Measurements from ENCODE around the gene HTR3B. TPM values are rescaled to one million over a fixed set of nuclear protein-coding genes. Genes with fewer than 3 reads are reported as not detected.
"Not testable (repeated sequence)": the region's sequence is repeated elsewhere in the genome, so short reads cannot be mapped to it uniquely, and the experiment has no call there.

Gene HTR3B
- total and polyA plus RNA-seq, 10 of the 15 experiments (the other 5 are each of a cell fraction or from before 2014, with no cell fraction given): not detected

DNA sequence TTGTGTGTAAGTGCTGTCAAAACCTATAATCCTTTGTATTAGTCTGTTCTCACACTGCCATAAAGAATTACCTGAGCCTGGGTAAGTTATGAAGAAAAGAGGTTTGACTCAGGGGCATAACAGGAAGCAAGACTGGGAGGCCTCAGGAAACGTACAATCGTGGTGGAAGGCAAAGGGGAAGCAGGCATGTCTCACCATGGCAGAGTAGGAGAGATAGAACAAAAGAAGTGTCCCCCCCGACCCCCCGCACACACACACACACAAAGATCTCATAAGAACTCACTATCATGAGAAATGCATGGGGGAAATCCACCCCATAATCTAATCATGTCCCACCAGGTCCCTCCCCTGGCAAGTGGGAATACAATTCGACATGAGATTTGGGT, 26.9 kb upstream of the HTR3B start:
- no peak for FAIRE-seq
- peaks cover 17% of the 10 kb centered on the region for H3K4me1 ChIP-seq (ENCODE audit: control insufficient read depth, insufficient read depth, low read length)
- H4K20me1 ChIP-seq (ENCODE audit: control insufficient read depth, insufficient read depth): no peaks in the 10 kb centered on the region
- no peaks in the 10 kb centered on the region for H3K27me3 ChIP-seq (replicated peaks in 1 of 2; ENCODE audit: control insufficient read depth in 2 of 2, insufficient read depth in 2 of 2, low read length in 1 of 2)
- H2AFZ ChIP-seq (ENCODE audit: control insufficient read depth, low read depth, low read length): no peak overlapping the region
- ChIA-PET CTCF (interaction anchor here (1.1 kb wide), 1 partner anchor 18 kb away, joined by 3 read pairs; no protein-coding TSS in a partner anchor), RAD21 (ENCODE audit: unreplicated experiment) (no interaction called here), POLR2A (no interaction called here), SMC1A (ENCODE audit: uncharacterized antibody, unreplicated experiment) (no interaction called here)
- in situ Hi-C loops (cut with MboI) (no loop called here), intact Hi-C loops (cut with micrococcal nuclease; ENCODE audit: unreplicated experiment) (no loop called here)
- H3K9ac ChIP-seq (ENCODE audit: control insufficient read depth, insufficient read depth, low read length): no peak overlapping the region
- peaks cover 16% of the 10 kb centered on the region for H3K79me2 ChIP-seq (ENCODE audit: control insufficient read depth, insufficient read depth, low read length)
- no peak for DNase-seq (ENCODE audit: low read depth, low spot score)
- WGBS (ENCODE audit: insufficient coverage, insufficient replicate concordance, low lambda C conversion rate, missing lambda C conversion rate): 65% methylated on average over 5 of the region's 5 CpGs
- TF ChIP-seq, protein P1, sequence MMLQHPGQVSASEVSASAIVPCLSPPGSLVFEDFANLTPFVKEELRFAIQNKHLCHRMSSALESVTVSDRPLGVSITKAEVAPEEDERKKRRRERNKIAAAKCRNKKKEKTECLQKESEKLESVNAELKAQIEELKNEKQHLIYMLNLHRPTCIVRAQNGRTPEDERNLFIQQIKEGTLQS (IDR thresholded peaks at IDR 0.05; ENCODE audit: borderline replicate concordance, extremely low read depth, low read depth, low read length): no peak
- TF ChIP-seq ZSCAN29 (IDR thresholded peaks at IDR 0.05): no peak
- no peak for TF ChIP-seq CBFB (IDR thresholded peaks at IDR 0.05; ENCODE audit: low read depth)
- TF ChIP-seq IKZF1 (conservative IDR thresholded peaks at IDR 0.05): no peak
- no peak for TF ChIP-seq MTA2 (IDR thresholded peaks at IDR 0.05; ENCODE audit: low read depth)
- TF ChIP-seq PAX8 (IDR thresholded peaks at IDR 0.05): no peak
- TF ChIP-seq POU2F2 (IDR thresholded peaks at IDR 0.05; ENCODE audit: borderline replicate concordance, low read depth, low read length): no peak
- TF ChIP-seq SRF (IDR thresholded peaks at IDR 0.05; ENCODE audit: low read depth in 2 of 2, low read length in 2 of 2): no peak
- TF ChIP-seq SMARCA5 (IDR thresholded peaks at IDR 0.05): no peak
- TF ChIP-seq PAX5 (IDR thresholded peaks at IDR 0.05; ENCODE audit: borderline replicate concordance, low read depth, low read length): no peak
- H3K27ac ChIP-seq (ENCODE audit: control insufficient read depth, insufficient read depth): no peak overlapping the region
- no peak overlapping the region for H3K4me3 ChIP-seq
- no peak for ATAC-seq
- H3K9me3 ChIP-seq (replicated peaks; ENCODE audit: control insufficient read depth, insufficient read depth, low read length): no peaks in the 10 kb centered on the region; the same call in 1 of the 3 replicates
- BruUV-seq (replicated peaks): no TSS peak
- no peak overlapping the region for H3K4me2 ChIP-seq (ENCODE audit: control insufficient read depth, insufficient read depth)
- H3K36me3 ChIP-seq (ENCODE audit: control insufficient read depth in 2 of 2, insufficient read depth in 2 of 2, low read length in 1 of 2): 0 out of 4 replicates have a peak, but pooled peaks cover 0 to 3% of the 10 kb centered on the region in 2 experiments

DNA sequence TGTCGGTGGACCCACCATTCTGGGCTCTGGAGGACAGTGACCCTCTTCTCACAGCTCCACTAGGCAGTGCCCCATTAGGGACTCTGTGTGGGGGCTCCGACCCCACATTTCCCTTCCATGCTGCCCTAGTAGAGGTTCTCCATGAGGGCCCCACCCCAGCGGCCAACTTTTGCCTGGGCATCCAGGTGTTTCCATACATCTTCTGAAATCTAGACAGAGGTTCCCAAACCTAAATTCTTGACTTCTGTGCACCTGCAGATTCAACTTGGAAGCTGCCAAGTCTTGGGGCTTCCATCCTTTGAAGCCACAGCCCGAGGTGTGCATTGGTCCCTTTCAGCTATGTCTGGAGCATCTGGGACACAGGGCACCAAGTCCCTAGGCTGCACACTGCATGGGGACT, 25.1 kb upstream of the HTR3B start:
- H3K9me3 ChIP-seq (replicated peaks; ENCODE audit: control insufficient read depth, insufficient read depth, low read length); H3K4me2 ChIP-seq (ENCODE audit: control insufficient read depth, insufficient read depth); BruUV-seq (replicated peaks); intact Hi-C loops (cut with micrococcal nuclease; ENCODE audit: unreplicated experiment); FAIRE-seq; POLR2A ChIA-PET; DNase-seq (ENCODE audit: low read depth, low spot score); H3K27me3 ChIP-seq (replicated peaks in 1 of 2; ENCODE audit: control insufficient read depth in 2 of 2, insufficient read depth in 2 of 2, low read length in 1 of 2); SMC1A ChIA-PET (ENCODE audit: uncharacterized antibody, unreplicated experiment); in situ Hi-C loops (cut with MboI); H3K27ac ChIP-seq (ENCODE audit: control insufficient read depth, insufficient read depth); H3K36me3 ChIP-seq (ENCODE audit: control insufficient read depth in 2 of 2, insufficient read depth in 2 of 2, low read length in 1 of 2); ATAC-seq; H2AFZ ChIP-seq (ENCODE audit: control insufficient read depth, low read depth, low read length); H3K4me3 ChIP-seq; H3K9ac ChIP-seq (ENCODE audit: control insufficient read depth, insufficient read depth, low read length); H4K20me1 ChIP-seq (ENCODE audit: control insufficient read depth, insufficient read depth); H3K79me2 ChIP-seq (ENCODE audit: control insufficient read depth, insufficient read depth, low read length); RAD21 ChIA-PET (ENCODE audit: unreplicated experiment): not testable (repeated sequence)
- H3K4me1 ChIP-seq (ENCODE audit: control insufficient read depth, insufficient read depth, low read length): peaks cover 13% of the 10 kb centered on the region
- CTCF ChIA-PET: interaction anchor here (0.5 kb wide), 1 partner anchor 532 kb away, joined by 3 read pairs; no protein-coding TSS in a partner anchor
- WGBS (ENCODE audit: insufficient coverage, insufficient replicate concordance, low lambda C conversion rate, missing lambda C conversion rate): 85% methylated on average over 4 of the region's 4 CpGs

Measured in GM12878 (cell line).